ENCODE measurements around the gene LSR. TPM values are rescaled to one million over a fixed set of nuclear protein-coding genes. Genes with fewer than 3 reads are reported as not detected.

The LSR gene
- polyA plus RNA-seq, 6 donors from 2014 or later, result 11.7 to 46.3 (median 34.8) TPM

GRCh38 chr19:35293808-35294207 is 45.0 kb downstream of the LSR start:
- no peaks in the 10 kb centered on the region for H3K27me3 Mint-ChIP-seq
- H3K36me3 Mint-ChIP-seq, result no peaks in the 10 kb centered on the region
- H3K27ac Mint-ChIP-seq, result peak overlapping the region in 1 of 6 donors; percentile 15
- ATAC-seq (ENCODE audit: low read depth in 2 of 2), result no peak
- no peak for DNase-seq
- no peaks in the 10 kb centered on the region for H3K9me3 Mint-ChIP-seq
- H3K4me3 Mint-ChIP-seq, result no peak overlapping the region
- peaks cover 22 to 40% (median 31%) of the 10 kb centered on the region in 3 donors for H3K4me1 Mint-ChIP-seq

DNA sequence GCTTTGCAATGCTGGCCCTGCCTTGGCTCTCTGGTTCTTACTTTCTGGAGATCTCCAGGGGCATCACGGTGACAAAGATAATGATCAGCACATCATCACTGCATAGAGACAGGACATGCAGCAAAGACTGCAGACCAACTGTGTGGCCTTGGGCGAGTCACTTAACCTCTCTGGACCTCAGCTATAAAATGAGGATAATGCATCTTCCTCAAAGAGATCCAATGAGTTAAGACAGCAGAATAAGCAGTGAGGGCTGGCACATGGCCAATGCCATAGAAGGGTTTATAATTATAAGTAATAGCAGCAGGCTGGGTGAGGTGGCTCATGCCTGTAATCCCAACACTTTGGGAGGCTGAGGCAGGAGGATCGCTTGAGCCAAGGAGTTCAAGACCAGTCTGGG is 45.5 kb downstream of the LSR start:
- Mint-ChIP-seq H3K4me3 (no peak overlapping the region), H3K4me1 (peaks cover 22 to 40% (median 31%) of the 10 kb centered on the region in 3 donors), H3K27ac (peak overlapping the region in 2 of 6 donors; percentile 50 to 61), H3K9me3 (no peaks in the 10 kb centered on the region), H3K27me3 (no peaks in the 10 kb centered on the region), H3K36me3 (no peaks in the 10 kb centered on the region)
- ATAC-seq (ENCODE audit: low read depth in 2 of 2), result no peak
- DNase-seq, result no peak

DNA sequence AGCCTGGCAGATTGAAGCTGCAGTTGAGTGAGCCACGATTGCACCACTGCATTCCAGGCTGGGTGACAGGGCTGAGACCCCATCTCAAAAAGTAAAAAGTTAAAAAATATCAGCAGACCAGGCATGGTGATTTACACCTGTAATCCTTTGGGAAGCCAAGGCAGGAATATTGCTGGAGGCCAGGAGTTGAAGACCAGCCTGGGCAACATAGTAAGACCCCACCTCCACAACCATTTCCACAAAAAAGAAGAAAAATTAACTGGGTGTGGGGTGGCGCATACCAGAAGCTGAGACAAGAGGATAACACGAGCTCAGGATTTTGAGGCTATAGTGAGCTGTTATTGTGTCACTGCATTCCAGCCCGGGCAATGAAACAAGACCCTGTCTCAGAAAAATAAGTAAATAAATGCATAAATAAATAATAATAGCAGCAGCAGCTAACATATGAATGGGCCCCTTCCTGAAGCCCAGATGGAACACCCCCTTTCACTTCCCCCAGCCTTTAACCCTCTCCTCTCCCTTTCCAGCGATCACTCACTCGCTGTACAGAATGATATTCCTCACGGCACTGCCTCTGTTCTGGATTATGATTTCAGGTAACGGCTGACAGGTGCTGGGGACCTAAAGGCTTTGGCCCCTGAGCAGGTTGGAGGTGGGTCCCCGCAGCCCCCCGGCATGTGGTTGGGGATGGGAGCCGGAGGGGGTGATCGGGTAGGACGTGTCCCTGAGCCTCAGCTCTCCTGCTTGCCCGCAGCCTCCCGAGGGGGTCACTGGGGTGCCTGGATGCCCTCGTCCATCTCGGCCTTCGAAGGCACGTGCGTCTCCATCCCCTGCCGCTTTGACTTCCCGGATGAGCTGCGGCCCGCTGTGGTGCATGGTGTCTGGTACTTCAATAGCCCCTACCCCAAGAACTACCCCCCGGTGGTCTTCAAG is 46.3 kb downstream of the LSR start:
- H3K4me3 Mint-ChIP-seq, result peak overlapping the region in 7 of 8 donors; percentile 23 to 81 (median 55)
- peak overlapping the region in 4 of 6 donors; percentile 4 to 80 (median 42) for H3K27ac Mint-ChIP-seq
- ATAC-seq (ENCODE audit: low read depth in 2 of 2), result peak in 1 of 2 donors; percentile 22

DNA sequence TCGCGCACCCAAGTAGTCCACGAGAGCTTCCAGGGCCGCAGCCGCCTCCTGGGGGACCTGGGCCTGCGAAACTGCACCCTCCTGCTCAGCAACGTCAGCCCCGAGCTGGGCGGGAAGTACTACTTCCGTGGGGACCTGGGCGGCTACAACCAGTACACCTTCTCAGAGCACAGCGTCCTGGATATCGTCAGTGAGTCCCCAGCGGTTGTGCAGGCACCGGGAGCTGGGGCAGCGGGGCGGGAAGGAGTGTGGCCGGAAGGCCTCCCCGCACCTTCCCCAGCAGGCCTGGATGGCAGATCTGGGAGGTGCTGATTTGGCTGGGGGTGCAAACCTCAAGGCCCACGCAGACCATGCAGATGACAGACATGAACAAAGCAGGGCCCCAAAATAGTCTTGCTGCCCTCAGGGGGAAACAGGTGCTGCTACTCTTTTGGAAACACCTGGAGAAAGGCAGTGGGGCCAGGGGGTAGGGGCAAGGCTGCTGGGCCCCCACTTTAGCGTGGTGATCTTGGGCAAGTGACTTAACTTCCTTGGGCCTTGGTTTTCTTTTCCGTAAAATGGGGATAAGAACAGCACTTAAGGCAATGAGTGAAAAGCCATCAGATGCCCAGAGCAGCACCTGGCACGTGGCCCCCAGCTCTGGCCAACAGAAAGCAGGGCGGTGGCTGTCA is 47.1 kb downstream of the LSR start:
- H3K36me3 Mint-ChIP-seq, result no peaks in the 10 kb centered on the region
- H3K9me3 Mint-ChIP-seq, result no peaks in the 10 kb centered on the region
- ATAC-seq (ENCODE audit: low read depth in 2 of 2) (peak; percentile 82 to 85), DNase-seq (peak; percentile 62)
- no peaks in the 10 kb centered on the region for H3K27me3 Mint-ChIP-seq
- H3K4me3 Mint-ChIP-seq, result peak overlapping the region in 7 of 8 donors; percentile 23 to 81 (median 55)
- H3K27ac Mint-ChIP-seq, result peak overlapping the region in 4 of 6 donors; percentile 4 to 80 (median 29)
- H3K4me1 Mint-ChIP-seq, result peaks cover 22 to 39% (median 25%) of the 10 kb centered on the region in 3 donors

More for the DNA sequence above, 46.3 kb downstream of the LSR start:
- DNase-seq, result no peak
- peaks cover 22 to 40% (median 31%) of the 10 kb centered on the region in 3 donors for H3K4me1 Mint-ChIP-seq
- H3K9me3 Mint-ChIP-seq, result no peaks in the 10 kb centered on the region
- H3K27me3 Mint-ChIP-seq, result no peaks in the 10 kb centered on the region
- no peaks in the 10 kb centered on the region for H3K36me3 Mint-ChIP-seq

GRCh38 chr19:35296644-35297514 is 48.1 kb downstream of the LSR start:
- no peaks in the 10 kb centered on the region for H3K36me3 Mint-ChIP-seq
- no peaks in the 10 kb centered on the region for H3K27me3 Mint-ChIP-seq
- ATAC-seq (ENCODE audit: low read depth in 2 of 2) (no peak), DNase-seq (no peak)
- no peak overlapping the region for H3K27ac Mint-ChIP-seq
- H3K4me1 Mint-ChIP-seq, result peaks cover 14 to 30% (median 20%) of the 10 kb centered on the region in 3 donors
- H3K4me3 Mint-ChIP-seq, result no peak overlapping the region
- H3K9me3 Mint-ChIP-seq, result no peaks in the 10 kb centered on the region

- H3K4me3 Mint-ChIP-seq, result no peak overlapping the region
- no peak for ATAC-seq (ENCODE audit: low read depth in 2 of 2)
- no peak for DNase-seq
- no peaks in the 10 kb centered on the region for H3K36me3 Mint-ChIP-seq
- H3K27me3 Mint-ChIP-seq, result no peaks in the 10 kb centered on the region
- H3K27ac Mint-ChIP-seq, result no peak overlapping the region
- H3K4me1 Mint-ChIP-seq, result peaks cover 14 to 24% (median 17%) of the 10 kb centered on the region in 3 donors
- no peaks in the 10 kb centered on the region for H3K9me3 Mint-ChIP-seq
Observed at GRCh38 chr19:35297515-35297848, 48.7 kb downstream of the LSR start.

GRCh38 chr19:35297922-35298321 is 49.1 kb downstream of the LSR start:
- ATAC-seq (ENCODE audit: low read depth in 2 of 2), result no peak
- Mint-ChIP-seq H3K27ac (no peak overlapping the region), H3K4me3 (no peak overlapping the region), H3K36me3 (no peaks in the 10 kb centered on the region), H3K4me1 (peaks cover 11 to 19% (median 12%) of the 10 kb centered on the region in 3 donors), H3K27me3 (no peaks in the 10 kb centered on the region), H3K9me3 (no peaks in the 10 kb centered on the region)
- no peak for DNase-seq

- H3K4me1 Mint-ChIP-seq, result peaks cover 8 to 16% (median 10%) of the 10 kb centered on the region in 3 donors
- no peak for ATAC-seq (ENCODE audit: low read depth in 2 of 2)
- H3K27me3 Mint-ChIP-seq, result no peaks in the 10 kb centered on the region
- H3K4me3 Mint-ChIP-seq, result no peak overlapping the region
- no peaks in the 10 kb centered on the region for H3K9me3 Mint-ChIP-seq
- no peak for DNase-seq
- H3K27ac Mint-ChIP-seq, result no peak overlapping the region
- H3K36me3 Mint-ChIP-seq, result no peaks in the 10 kb centered on the region
Observed at GRCh38 chr19:35298561-35298972, 49.8 kb downstream of the LSR start.

- Mint-ChIP-seq H3K36me3 (no peaks in the 10 kb centered on the region), H3K27ac (no peak overlapping the region), H3K27me3 (no peaks in the 10 kb centered on the region), H3K4me3 (no peak overlapping the region), H3K4me1 (peaks cover 12 to 15% (median 14%) of the 10 kb centered on the region in 3 donors), H3K9me3 (no peaks in the 10 kb centered on the region)
- DNase-seq, result no peak
- ATAC-seq (ENCODE audit: low read depth in 2 of 2), result no peak
Observed at GRCh38 chr19:35299523-35300338, 50.9 kb downstream of the LSR start.

- Mint-ChIP-seq H3K27me3 (no peaks in the 10 kb centered on the region), H3K36me3 (no peaks in the 10 kb centered on the region), H3K27ac (no peak overlapping the region), H3K9me3 (no peaks in the 10 kb centered on the region), H3K4me3 (no peak overlapping the region), H3K4me1 (peaks cover 11 to 19% (median 18%) of the 10 kb centered on the region in 3 donors)
- ATAC-seq (ENCODE audit: low read depth in 2 of 2) (no peak), DNase-seq (no peak)
Observed at GRCh38 chr19:35300339-35300649, 51.5 kb downstream of the LSR start.

- H3K36me3 Mint-ChIP-seq, result no peaks in the 10 kb centered on the region
- no peak overlapping the region for H3K4me3 Mint-ChIP-seq
- peaks cover 17 to 30% (median 20%) of the 10 kb centered on the region in 3 donors for H3K4me1 Mint-ChIP-seq
- H3K27me3 Mint-ChIP-seq, result no peaks in the 10 kb centered on the region
- ATAC-seq (ENCODE audit: low read depth in 2 of 2), result no peak
- no peaks in the 10 kb centered on the region for H3K9me3 Mint-ChIP-seq
- no peak for DNase-seq
- H3K27ac Mint-ChIP-seq, result no peak overlapping the region
Observed at GRCh38 chr19:35301961-35302360, 53.2 kb downstream of the LSR start.

- no peaks in the 10 kb centered on the region for H3K27me3 Mint-ChIP-seq
- DNase-seq (no peak), ATAC-seq (ENCODE audit: low read depth in 2 of 2) (no peak)
- no peaks in the 10 kb centered on the region for H3K36me3 Mint-ChIP-seq
- H3K9me3 Mint-ChIP-seq, result no peaks in the 10 kb centered on the region
- H3K27ac Mint-ChIP-seq, result no peak overlapping the region
- no peak overlapping the region for H3K4me3 Mint-ChIP-seq
- peaks cover 20 to 35% (median 25%) of the 10 kb centered on the region in 3 donors for H3K4me1 Mint-ChIP-seq
Observed at GRCh38 chr19:35302446-35302845, 53.6 kb downstream of the LSR start.
